ENCODE measurements around the gene EZR.

Gene EZR

DNA sequence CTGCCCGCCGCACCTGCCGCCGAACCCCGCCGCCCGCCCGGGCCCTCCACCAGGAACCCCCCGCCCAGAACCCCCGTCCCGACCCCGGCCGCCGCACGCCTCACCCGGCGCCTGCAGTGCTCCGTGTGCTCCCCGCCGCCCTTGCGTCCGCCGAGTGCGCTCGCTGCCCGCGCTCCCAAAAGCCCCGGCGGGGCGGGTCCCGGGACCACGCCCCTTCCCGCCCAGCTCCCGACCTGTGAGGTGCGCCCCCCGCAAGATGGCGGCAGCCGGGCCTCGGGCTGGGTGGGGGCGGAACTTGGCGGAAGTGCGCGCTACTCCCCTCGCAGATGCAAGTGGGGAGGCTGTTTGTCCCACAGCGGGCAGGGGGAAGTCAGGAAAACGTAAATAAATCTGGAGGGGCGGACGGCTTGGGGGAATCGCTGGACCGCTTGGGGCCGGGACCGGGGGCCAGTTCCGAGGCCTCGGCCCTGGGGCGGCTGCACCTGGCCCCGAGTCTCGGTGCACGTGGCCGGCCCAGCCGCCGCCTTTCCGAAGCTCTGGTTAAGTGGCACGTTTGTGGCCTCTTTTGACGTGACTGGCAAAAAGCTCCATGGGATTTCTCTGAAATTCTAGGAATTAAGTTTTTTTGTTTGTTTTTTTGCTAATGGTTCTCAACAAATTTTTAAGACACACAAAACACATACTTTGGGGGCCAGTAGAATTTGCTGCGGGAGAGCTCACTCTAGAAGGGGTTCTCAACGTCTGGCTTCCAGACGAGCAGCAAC is at the start of gene EZR:
EZR (minus strand) TSS at position 156 of the 764 bp plus-strand sequence. CDS start 1,275 bp downstream, outside the sequence.
- peak; percentile 84 for DNase-seq

DNA sequence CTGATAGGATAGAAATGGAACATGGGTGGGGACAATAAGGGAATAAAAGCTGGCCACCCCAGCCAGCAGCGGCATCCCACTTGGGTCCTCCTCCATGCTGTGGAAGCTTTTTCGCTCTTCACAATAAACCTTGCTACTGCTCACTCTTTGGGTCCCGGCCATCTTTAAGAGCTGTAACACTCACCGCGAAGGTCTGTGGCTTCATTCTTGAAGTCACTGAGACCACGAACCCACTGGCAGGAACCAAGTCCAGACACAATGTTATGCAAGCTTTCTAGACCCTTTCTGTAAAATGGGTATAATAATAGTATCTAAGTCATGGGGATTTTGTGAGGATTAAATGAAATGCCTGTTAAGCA is 48.9 kb upstream of the EZR start:
- no peak for DNase-seq

DNA sequence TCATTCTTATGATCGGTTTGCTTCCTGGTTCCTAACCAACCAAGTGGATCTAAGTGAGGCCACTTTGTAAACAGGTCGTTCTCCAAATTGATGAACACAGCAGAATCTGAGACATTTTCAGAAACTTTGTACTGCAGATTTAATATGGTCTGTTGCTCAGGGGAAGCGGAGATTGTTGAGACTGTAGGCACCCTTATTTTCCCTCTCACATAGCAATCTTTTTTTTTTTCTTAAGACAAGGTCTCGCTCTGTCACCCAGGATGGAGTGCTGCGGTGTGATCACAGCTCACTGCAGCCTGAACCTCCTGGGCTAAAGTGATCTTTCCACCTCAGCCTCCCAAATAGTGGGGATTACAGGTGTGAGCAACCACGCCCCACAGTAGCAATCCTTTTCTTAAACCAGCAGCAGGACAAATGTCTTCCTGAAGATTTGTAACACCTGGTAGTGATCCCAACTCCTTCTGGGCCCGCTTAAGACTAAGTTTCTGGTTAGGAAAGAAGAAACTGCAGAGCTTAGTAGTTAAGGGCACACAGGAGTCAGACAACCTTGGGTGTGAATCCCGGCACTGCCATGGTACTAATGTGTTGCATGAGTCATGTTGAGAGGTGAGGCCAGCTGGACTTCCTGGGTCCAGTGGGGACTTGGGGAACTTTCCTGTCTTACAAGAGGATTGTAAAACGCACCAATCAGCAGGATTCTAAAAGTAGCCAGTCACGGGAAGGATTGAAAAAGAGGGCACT is 48.4 kb upstream of the EZR start:
- DNase-seq = no peak

DNA sequence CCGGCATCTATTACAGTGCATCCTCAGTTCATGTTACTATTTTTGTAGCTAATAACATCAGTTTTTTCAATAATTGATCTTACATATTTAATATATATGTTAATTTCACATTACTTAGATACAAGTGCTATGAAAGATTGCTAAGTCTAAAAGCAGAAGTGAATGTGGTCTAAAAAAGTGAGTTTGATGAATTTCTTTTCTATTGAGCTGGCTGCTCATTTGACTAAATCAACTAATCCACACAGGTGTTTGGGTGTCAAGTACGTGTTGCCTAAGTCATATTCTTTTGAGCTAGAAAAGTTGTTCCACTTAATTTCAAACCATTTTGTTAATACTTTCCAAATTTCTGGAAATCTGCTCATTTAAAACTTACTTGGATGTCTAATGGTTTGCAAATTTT is 46.6 kb upstream of the EZR start:
- DNase-seq = no peak

DNA sequence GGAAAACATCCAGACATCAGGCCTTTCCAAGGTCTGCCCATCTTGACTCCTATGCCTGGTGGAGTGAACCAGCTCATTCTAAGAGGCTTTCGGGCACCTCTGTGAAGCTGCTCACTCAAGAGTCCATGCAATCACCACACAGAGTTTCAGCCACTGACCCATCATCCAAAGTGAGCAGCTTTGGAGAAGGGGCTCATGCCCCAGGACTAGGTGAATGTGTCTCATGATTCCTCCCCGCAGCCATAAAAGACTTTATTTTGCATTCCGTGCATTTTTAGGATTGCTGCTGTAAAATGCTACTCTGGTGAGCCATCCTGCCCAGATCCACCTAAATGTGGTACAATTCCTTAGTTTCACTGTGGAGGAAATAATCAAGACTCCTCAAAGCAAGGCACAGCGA is 44.5 kb upstream of the EZR start:
- no peak for DNase-seq

DNA sequence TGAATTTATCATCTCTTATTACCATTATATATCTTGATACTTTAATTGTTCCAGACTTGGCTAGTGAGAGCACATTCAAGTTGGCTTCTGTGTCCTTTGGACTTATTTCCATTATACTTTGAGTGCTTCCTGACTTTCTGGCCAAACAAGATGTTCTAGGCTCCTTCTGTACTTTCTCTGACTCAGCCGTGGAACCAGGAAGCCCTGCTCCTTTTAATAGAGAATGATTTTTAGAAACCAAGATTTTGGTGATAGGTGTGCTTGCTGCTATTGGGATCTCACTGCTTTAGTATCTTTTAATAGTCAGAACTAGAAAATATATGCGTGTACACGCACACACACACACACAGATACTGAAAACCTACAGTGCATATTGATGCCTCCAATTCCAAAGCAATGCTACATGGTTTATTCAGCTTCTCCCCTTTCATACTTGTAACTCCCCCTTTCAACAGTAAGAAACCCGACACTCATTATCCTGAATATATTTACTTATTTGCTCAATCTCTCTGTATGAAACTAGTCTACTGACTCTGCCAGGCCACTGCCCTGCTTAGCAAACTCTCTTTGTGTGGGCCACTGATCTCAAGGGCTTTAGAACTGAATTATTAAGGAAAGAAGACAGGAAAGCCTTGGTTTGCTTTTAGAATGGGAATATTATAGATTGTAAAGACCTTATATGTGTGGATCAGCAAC is 42.7 kb upstream of the EZR start:
- DNase-seq = no peak

DNA sequence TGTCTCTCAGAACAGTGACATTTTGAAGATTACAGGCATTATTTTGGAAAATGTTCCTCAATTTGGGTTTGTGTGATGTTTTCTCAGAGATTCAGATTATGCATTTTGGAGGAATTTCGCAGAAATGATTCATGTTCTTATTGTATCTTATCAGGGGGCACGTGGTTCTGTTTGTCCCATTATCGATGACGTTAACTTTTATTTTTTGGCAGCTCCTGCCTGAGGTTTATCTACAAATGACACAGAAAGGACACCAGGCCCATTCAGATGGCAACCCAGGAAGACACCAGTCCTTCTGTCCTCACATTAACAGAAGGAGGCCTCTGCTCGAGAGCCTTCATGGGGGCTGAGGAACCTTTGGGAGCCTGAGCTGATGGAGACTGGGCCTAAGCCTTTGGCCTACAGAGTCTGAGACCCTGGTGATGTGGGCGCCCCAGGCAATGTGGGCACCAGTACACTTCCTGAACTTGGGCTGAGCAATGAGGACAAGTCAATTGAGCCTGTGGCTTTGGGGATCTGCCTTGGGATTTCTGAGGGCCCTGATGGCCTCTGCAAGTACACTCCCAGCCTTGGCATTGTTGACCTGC is 41.2 kb upstream of the EZR start:
- DNase-seq = no peak

DNA sequence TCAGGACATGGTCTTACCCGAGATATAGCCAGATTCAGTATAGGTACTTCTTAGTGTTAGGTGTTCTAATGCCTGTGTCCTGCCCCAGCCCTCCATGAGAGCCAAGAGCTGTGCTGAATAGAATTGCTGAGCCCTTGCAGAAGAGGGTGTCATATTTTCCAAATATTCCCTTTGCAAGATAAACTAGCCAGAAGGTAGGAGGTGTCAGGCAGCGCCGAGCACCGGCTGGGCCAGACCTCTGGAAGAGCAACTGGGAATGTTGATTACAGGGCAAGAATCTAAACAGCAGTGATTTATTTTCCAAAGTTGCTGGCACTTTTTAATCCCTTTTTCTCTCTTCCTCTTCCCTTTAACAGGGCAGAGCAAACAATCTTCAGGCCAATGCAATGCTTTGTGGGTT is 37.1 kb upstream of the EZR start:
- DNase-seq = no peak

DNA sequence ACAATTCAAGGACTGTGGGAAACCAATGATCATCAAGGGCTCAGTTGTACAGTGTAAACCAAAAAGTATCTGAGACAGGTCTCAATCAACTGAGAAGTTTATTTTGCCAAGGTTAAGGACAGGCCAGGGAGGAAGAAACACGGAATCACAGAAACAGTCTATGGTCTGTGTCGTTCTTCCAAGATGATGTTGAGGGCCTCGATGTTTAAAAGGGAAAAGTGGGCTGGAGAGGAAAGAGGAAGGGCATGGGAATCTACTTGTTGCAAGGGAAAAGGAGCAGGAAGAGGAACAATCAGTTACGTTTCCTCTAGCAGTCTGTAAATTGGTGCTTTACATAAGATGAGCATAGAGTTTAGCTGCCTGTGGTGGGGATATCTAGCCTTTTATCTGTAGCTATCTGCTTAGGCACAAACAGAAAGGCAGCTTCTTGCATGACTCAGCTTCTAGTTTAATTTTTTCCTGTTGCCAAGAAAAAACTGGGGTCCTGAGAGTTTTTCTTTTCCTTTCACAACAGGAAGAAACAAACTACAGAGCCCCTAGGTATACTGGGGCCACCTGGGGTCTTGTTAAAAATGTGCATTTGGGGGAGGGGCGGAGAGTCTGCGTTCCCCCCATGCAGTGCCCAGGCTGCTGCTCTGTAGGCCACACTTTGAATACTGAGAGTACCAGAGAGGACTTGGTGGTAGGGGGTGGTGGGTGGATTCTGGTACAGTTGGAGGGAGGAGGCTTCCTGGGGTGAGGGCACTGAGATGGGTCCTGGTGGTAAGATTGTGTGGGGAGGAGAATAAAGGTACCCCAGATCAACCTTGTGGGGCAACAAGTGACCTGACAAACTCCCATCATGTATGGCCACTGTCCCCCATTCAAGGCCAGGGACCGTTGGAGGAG is 35.3 kb upstream of the EZR start:
- no peak for DNase-seq

DNA sequence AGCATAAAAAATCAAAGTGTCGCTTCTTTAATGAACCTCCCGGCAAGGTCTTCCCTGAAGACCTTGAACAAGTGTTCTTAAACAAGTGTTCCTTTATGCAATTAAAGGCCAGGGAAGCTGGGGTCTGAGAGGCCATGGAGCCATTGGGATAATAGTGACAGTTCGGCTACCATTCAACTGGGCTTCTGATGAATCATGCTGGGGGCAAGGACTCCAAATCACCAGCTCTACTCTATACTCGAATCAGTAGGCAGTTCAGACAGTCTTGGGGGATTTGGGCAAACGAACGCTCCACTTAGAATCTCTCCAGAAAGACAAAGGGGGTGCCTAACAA is 34.7 kb upstream of the EZR start:
- no peak for DNase-seq

DNA sequence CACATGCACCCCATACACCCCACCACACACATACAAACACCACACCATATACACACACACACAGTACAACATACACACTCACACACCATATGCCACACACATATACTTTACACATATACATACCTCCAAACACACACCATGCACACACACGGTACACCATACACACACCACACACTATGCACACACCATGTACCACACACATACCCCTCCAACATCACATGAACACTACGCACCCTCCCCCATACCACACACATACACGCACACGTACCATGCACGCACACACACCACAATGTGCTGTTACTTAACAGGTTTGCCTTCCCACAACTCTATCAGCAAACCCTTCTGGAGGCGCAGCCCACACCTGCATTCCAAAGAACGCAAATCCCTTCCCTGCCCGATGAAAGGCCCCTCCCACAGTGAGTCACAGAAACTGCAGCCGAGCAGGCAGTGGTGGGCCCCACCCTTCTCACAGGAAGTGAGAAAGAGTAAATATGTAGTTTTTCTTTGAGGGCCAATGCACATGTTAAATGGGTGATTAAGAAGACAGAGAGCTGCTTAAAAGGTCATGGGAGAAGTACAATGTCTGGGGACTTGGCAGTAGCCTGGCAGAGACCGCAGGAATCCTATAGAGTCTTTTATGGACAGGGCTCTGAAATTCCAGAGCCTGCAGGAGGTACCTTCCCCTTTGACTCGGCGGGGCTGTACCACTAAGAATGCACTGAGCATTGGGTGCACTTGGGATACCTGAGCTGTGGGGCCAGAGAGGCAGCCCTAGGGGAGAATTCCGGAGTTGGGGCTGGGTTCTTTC is 34.1 kb upstream of the EZR start:
- DNase-seq = peak; percentile 75

DNA sequence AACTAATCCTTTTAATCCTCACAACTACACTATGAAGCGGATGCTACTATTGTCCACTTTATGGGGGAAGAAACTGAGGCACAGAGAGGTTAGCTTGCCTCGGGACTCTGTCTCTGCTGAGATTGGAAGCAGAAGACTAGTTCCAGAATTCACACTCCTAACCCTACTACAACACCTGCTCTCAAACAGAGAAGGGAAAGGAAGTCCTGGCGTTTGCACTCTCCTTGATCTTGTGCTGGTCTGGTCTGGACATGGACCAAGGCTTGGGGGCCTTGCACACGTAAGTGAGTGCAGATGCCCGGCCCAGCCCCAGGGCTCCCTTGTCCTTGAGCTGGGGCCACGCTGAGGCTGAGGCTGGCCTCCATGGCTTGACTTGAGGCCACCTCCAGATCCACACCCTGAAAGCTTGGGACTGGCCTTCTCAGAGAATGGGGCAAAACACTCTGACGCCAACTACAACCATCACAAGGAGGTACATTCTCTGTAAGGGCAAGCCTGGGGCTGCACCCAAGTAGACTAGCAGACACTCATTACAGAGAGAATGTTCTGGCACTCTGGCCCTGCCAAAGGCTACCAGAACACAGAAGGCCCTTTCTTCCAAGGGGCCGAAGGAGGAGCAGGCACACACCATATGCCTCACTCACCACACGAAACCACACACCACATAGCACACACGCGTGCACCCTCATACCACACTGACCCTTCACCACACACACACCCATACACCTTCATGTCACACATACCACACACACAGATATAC is 33.3 kb upstream of the EZR start:
- no peak for DNase-seq

DNA sequence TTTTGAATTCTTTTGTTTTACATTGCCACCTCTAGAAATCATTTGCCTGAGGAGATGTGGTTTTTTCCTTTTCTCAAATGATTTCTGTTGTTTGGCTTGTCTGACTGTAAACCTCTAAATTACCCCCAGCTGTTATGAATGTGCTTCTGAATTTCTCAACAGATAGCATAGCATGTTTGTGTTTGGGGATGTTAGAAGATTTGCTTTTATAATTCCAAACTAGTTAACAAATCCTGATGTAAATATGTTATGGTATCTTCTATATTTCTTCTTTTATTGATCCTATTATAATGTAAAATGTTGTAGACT is 31.6 kb upstream of the EZR start:
- DNase-seq = no peak

DNA sequence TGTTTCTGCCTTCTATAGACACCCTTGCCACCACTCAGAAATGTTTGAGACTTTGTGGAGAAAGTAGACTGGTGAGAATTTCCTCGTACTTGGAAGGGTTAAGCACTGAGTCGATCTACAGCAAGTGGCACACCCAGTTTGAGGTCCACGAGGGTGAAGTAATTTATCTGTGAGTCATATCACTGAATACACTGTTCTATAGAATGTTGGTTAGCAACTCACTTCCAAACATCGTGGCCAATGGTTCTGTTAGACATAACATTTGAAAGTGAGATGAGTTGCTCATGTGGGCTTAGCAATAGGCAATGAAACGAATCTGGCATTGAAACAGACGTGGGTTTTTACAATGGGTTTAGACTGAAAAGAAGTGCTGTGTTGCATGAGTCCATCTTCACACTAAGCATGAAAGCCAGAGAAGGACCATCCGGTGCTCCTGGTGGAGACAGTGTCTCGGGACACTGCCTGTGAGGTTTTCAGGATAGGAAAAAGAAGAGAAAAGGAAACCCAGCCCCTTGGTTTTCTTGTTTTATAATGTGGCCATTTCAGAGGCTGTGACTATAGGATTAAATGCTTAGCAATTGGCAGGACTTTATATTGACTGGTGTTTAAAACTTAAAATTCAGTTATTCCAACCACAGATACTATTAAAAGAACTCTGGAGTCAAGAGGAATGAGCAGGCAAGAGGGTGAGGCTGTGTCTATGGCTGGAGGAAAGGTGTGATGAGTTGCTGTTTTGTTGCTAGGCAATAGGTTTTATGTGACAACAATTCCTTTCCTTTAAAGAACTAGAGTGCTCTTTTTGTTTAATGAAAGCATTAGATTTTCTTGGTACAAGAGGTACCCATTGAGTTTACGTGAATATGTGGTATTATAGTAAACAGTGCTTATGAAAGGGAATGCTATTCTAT is 31.0 kb upstream of the EZR start:
- DNase-seq = peak; percentile 28

DNA sequence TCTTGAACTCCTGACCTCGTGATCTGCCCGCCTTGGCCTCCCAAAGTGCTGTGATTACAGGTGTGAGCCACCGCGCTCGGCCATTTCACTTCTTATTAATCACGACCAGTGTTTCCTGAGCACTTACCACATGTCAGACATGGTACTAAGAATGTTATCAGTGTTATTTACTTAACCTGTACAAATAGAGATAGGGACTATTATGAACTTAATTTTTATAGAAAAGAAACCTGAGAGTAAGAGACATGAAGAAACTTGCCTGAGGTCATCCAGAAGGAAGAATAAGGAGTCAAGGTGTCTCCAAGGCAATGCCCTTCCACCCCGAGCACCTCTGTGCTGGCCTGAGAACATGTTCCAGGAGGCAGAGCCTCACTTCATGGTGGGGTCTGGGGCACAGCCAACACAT is 29.3 kb upstream of the EZR start:
- DNase-seq = no peak

DNA sequence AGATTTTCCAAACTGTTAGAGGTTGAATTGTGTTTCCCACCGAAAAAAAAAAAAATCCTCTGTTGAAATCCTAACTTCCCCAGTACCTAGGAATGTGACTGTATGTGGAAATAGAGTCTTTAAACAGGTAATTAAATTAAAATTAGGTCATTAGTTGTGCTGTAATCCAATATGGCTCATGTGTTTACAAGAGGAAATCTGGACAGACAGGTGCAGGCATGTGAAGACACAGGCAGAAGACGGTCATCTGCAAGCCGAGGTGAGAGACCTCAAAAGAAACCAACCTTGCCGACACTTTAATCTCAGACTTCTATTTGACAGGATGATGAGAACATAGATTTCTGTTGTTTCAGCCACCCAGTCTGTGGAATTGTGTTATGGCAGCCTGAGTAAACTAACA is 28.6 kb upstream of the EZR start:
- DNase-seq = no peak

DNA sequence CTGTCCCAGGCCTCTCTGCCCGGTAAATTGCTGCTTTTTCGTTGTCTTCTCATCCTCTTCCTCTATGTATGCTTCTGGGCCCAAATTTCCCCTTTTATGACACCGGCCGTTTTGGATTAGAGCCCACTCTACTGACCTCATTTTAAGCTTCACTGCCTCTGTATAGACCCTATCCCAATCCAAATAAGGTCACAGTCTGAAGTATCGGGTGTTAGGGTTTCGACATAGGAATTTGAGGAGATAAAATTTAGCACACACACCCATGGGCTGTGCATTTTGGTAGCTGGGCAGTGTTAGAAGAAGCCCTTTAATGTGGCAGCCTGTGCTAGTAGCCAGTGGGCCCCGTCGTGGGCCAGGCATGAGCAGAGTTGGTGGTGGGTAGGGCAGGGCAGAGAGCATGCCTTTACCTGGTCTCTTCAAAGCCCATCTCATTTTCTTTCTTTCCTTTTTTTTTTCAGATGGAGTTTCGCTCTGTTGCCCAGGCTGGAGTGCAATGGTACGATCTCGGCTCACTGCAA is 27.9 kb upstream of the EZR start:
- no peak for DNase-seq

DNA sequence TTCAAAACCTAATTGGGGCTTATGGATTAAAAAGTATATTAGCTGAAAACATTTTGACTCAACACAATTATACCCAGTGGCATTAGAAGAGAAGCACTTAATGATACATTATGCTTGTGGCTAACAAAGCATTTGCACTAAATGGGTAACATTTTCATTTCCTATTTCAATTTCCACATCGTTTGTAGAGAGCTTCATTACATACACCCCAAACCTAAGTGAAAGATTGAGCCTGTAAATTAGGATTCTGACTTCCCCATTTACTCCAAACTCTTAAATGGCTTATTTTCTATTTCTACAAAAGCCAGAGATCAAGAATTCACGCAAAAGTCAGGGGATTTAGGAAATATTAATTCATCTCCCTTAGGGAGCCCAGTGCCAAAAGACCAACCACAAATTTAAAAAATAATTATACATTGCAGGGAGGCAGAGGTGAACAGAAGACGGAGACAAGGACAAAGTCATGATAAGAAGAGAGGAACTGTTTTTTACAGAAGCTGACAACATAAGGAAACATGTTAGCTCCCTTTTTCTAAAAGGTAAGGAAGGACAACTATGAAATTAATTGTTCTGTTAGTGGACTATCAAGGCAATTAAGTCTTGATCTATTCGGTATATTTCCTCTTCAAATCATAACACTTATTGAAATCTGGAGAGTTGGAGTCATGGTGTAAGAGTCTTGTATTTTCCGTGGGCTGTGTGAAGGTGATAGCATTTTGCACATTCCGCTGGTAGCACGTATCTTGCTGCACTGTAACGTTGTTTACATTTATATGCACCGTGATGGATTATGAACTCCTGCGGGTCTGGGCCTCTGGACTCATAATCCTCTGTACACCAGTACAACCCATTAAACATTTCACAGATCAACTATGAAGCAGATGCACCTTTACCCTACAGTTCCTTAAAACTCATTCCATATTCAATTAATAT is 24.8 kb upstream of the EZR start:
- no peak for DNase-seq

DNA sequence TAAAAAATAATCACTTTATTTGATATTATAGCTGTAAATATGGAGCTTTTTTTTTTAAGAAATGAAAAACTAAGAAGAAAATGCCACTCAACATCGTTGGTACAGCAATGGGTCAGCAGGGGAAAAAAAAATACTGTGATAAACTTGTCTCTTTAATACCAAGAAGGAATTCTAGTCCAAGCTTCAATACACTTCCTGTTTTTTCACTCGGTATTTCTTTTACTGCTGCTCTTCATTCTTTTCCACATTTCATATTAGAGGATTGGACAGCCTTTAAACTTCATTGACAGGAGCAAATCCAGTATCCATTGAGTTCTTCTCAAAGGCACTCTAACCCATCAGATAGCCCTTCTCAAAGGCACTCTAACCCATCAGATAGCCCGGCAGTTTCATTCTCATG is 22.2 kb upstream of the EZR start:
- no peak for DNase-seq

Data from stimulated activated CD4-positive, alpha-beta T cell treated with anti-CD3 and anti-CD28 coated beads, Interleukin-12 subunit alpha, Interleukin-12 subunit beta, amount 100 ng/mL, for 4 hours (primary cell).